T follicular helper cell (primary cell): ENCODE data around the gene TAF1.
A peak's percentile ranks its signal among the peaks of the same experiment; 100 is the strongest.
"Not testable (repeated sequence)": the region's sequence is repeated elsewhere in the genome, so short reads cannot be mapped to it uniquely, and the experiment has no call there.

ENCODE experiments used
- DNase-seq: peaks from one replicate; pipeline ENCODE4 v3.0.0-alpha.2; 2020; ENCODE audit warnings: low read depth
- total RNA-seq, 2 experiments: gene quantifications; one replicate each; lab custom pipeline; 2026; lab: John Stamatoyannopoulos, UW

Gene TAF1, protein sequence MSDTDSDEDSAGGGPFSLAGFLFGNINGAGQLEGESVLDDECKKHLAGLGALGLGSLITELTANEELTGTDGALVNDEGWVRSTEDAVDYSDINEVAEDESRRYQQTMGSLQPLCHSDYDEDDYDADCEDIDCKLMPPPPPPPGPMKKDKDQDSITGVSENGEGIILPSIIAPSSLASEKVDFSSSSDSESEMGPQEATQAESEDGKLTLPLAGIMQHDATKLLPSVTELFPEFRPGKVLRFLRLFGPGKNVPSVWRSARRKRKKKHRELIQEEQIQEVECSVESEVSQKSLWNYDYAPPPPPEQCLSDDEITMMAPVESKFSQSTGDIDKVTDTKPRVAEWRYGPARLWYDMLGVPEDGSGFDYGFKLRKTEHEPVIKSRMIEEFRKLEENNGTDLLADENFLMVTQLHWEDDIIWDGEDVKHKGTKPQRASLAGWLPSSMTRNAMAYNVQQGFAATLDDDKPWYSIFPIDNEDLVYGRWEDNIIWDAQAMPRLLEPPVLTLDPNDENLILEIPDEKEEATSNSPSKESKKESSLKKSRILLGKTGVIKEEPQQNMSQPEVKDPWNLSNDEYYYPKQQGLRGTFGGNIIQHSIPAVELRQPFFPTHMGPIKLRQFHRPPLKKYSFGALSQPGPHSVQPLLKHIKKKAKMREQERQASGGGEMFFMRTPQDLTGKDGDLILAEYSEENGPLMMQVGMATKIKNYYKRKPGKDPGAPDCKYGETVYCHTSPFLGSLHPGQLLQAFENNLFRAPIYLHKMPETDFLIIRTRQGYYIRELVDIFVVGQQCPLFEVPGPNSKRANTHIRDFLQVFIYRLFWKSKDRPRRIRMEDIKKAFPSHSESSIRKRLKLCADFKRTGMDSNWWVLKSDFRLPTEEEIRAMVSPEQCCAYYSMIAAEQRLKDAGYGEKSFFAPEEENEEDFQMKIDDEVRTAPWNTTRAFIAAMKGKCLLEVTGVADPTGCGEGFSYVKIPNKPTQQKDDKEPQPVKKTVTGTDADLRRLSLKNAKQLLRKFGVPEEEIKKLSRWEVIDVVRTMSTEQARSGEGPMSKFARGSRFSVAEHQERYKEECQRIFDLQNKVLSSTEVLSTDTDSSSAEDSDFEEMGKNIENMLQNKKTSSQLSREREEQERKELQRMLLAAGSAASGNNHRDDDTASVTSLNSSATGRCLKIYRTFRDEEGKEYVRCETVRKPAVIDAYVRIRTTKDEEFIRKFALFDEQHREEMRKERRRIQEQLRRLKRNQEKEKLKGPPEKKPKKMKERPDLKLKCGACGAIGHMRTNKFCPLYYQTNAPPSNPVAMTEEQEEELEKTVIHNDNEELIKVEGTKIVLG (N-terminal part only)
- total RNA-seq: 104 to 147 reads per million in 2 experiments

DNA sequence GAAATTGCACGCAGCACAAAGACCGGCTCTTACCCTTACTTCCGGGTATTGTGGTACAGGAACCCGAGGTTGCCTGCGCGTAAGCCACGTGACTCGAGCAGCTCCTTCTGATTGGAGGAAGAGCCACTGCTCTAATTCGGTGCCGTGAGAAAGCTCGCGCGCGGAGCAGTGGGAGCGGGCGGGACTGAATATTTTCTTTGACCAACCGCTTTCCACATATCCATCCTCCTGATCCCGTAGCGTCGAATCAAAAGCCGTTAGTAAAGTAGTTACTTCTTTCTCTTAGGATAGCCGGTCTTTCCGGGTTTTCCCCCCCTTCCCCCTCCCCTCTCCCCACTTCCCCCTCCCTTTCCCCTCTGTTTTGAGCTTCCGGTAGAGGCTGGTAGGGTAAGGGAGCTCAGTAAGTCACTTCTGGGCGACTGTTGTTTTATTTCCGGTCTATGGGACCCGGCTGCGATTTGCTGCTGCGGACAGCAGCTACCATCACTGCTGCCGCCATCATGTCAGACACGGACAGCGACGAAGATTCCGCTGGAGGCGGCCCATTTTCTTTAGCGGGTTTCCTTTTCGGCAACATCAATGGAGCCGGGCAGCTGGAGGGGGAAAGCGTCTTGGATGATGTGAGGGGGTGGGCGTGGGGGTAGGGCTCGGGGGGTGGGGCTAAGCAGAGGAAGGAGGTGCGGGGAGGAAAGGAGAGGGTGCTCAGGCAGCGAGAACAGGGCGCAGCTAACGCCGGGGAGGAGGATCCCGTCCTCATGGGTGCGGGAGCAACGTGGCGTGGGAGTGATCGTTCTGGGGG is at the start of gene TAF1:
Gene TAF1, plus strand, starts transcription at position 483 of the 799 bp plus-strand sequence. Its CDS starts 18 bp downstream, at position 501.
- DNase-seq: peak; percentile 89

DNA sequence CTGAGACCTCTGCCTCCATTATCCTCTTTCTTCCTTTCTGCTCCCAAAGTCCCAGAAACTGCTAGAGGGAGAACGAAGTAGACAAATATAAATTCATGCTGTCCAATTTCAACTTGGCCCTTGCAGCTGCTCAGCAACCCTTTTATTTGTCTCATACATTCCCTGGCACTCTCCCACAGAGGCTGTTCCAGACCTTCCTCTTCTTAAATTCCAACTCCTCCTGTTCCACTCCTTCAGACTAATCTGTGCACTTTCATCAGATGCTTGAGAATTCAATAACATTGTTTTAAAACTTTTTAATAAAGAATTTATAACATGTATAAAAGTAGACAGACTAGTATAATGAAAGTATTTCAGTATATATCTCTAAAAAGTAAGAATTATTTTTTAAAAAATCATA is 49.2 kb upstream of the TAF1 start:
- DNase-seq: not testable (repeated sequence)

DNA sequence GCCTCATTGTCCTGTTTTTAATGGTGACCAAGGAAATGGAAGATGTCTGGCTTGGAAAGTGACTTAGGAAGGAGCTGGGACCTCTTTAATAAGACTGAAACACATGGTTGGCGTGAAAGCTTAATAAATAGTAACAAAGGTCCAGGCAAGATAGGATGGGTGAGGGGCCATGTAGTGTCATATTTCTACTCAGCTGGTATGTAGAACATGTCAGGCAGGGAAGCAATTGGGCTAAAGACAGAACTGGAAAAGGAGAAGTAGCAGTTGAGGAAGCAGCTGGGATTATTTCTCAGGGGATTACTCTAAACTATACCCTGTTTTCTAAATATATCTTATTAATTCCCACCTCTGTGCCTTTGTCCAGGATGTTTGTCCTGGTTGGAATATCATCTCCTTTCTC is 46.0 kb upstream of the TAF1 start:
- DNase-seq: no peak

DNA sequence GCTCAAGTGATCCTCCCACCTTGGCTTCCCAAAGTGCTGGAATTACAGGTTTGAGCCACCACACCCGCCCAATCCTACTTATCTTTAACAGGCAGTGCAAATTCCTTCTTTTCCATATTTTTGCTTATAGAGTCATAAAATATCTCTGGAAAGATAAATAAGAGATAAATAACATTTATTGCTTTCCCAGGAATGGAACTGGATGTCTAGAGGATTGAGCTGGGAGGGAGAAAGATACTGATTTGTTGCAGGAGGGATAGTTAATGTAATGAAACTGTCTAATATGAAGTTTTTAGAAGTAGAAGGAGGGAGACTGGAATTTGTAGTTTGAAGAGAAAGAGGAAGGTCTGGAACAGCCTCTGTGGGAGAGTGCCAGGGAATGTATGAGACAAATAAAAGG is 44.4 kb upstream of the TAF1 start:
- DNase-seq: no peak

DNA sequence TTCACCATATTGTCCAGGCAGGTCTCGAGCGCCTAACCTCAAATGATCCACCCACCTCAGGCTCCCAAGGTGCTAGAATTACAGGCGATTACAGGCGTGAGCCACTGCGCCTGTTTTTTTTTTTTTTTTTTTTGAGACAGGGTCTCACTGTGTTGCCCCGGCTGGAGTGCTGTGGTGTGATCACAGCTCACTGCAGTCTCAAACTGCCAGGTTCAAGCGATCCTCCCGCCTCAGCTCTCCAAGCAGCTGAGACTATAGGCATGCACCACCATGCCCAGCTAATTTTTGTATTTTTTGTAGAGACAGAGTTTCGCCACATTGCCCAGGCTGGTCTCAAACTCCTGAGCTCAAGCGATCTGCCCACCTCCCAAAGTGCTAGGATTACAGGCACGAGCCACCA is 41.7 kb upstream of the TAF1 start:
- not testable (repeated sequence) for DNase-seq

DNA sequence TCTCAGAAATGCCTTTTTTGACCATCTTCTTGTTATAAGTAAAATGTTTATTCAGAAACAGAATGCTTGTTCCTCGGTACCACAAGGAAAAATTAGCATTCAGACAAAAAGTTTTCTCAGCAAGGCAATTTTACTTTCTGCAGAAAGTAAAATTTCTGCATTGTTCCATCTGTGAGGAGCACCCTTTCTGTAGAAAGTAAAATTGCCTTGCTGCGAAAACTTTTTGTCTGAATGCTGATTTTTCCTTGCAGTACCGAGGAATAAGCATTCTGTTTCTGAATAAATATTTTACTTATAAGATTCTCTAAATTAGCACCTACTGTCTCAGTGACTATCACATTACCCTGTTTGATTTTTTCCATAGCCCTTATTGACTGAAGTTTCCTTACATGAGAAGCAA is 39.8 kb upstream of the TAF1 start:
- DNase-seq: no peak

DNA sequence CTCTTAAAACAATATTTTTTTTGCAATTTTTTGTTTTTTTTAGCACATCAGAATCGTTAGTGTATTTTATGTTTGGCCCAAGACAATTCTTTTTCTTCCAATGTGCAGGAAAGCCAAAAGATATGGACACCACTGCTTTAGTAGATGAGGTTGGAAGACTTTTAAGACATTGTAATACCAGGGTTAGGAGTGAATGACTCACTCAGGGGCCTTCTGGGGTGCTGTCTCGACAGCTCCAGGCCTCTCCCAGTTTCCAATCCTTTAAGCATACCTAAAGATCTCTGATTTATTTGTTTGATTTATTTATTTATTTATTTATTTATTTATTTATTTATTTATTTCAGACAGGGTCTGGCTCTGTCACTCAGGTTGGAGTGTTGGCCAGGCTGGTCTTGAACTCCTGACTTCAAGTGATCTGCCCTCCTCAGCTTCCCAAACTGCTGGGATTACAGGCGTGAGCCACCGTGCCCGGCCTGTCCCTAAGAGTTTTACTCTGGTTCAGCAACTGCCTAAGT is 16.9 kb upstream of the TAF1 start:
- DNase-seq: not testable (repeated sequence)

DNA sequence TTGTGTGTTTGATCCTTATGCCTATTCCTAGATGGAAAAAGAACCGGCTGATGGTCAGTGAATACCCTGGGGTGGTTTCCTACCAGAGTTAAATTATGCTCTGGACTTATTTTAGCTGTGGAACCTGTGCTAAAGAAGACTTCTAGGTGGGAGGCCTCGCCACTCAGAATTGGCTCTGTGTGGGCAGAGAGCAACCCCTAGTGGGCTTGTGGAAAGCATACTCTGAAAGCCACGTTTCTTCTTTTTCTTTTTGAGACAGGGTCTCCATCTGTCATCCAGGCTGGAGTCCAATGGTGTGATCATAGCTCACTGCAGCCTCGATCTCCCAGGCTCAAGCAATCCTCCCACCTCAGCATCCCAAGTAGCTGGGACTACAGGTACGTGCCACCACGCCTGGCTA is 16.3 kb upstream of the TAF1 start:
- DNase-seq: not testable (repeated sequence)

DNA sequence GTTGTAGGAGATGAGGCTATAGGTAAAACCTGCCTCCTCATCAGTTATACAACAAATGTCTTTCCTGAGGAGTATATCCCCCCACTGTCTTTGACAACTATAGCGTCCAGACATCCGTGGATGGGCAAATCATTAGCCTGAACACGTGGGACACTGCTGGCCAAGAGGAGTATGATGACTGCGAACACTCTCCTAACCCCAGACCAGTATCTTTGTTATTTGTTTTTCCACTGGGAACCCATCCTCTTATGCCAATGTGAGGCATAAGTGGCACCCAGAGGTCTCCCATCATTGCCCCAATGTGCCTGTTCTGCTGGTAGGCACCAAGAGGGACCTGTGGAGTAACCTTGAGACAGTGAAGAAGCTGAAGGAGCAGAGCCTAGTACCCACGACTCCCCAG is 13.7 kb upstream of the TAF1 start:
- DNase-seq: not testable (repeated sequence)

DNA sequence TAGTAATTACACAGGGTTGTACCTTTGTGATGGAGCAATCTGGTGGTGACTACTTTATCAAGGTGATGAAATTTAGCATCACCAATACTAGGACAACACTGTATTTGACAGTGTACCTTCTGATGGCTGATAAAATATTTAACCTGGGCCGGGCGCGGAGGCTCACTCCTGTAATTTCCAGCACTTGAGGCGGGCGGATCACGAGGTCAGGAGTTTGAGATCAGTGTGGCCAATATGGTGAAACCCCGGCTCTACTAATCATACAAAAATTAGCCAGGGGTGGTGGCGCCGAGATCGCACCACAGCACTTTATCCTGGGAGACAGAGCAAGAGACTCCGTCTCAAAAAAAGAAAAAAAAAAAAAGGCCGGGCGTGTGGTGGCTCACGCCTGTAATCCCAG is 1.9 kb upstream of the TAF1 start:
- DNase-seq: no peak

DNA sequence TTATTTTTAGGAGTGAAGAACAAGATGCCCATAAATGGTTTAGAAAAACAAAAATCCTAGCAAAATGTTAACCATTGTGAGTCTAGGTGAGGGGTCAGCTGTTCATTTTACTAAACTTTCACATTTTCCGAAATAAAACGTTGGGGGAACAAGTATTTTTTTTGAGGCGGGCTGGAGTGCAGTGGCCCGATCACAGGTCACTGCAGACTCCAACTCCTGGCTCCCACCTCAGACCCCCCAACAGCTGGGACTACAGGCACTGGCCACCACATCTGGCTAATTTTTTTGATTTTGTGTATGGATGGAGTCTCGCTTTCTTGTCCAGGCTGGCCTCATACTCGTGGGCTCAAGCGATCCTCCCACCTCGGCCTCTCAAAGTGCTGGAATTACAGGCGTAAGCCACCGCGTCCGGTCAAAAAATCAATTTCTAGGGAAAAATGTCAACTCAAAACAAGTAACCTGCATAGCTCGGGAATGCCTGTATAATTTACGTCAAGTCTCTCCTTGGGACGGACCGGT is 742 bp upstream of the TAF1 start:
- no peak for DNase-seq

DNA sequence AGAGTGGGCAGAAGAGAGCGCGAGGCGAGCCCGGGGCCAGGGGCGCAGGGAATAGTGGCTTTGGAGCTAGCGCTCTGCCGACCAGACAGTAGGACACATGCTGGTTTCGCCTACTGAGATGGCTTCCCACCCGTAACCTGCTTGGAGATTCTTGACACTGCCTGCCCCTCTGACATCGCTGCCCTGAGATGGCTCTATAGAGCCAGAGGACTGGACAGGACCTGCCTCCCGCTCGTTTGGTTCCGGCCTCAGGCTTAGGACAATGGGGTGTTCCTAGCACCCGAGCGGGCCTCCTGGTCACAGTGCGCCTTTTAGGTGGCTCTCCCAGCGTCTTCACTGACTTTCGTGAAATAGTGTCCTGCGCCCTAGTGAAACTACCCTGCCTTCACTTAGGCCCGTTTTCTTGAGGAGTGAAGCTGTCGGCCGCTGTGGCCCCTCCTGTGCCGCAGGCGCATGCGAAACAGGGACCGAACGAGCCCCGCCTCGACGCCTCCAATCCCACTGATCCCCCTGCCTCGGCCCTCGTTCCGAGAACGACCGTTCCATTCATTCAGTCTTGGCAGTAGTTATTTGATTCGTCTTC is 608 bp downstream of the TAF1 start:
- DNase-seq: peak; percentile 3

DNA sequence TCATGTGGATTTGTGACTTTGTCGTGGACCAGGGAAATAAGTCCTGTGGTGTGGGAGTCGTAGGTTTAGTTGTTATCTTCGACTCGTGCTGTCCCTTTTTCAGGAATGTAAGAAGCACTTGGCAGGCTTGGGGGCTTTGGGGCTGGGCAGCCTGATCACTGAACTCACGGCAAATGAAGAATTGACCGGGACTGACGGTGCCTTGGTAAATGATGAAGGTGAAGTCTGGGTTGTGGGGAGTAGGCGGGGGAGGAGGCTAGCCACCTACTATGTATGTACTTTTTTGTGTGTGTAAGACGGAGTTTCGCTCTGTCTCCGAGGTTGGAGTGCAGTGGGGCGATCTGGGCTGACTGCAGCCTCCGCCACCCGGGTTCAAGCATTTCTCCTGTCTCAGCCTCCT is 1.2 kb downstream of the TAF1 start:
- no peak for DNase-seq

DNA sequence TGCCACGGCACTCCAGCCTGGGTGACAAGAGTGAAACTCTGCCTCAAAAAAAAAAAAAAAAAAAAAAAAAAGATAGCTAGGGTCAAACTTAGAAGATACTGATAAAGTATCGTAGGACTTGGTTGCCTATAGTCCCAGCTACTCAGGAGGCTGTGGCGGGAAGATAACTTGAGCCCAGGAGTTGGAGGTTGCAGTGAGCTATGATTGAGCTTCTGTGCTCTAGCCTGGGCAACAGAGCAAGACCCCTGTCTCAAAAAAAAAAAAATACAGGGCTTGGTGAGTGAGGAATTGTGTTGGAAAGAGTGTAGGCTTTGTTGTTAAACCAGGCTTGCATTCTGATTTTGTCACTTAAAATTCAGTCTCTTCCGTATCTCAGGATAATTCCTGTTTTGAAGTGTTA is 6.2 kb downstream of the TAF1 start:
- DNase-seq: no peak

DNA sequence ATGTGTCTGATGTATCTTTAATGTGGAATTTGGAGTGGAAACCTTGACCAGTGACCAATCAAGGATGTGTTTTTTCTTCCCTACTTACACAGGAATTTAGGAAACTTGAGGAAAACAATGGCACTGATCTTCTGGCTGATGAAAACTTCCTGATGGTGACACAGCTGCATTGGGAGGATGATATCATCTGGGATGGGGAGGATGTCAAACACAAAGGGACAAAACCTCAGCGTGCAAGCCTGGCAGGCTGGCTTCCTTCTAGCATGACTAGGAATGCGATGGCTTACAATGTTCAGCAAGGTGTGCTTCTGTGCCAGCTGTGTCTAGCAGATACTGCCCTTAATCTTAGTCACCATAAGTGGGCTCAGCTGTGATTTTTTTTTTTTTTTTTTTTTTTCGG is 12.6 kb downstream of the TAF1 start:
- no peak for DNase-seq

DNA sequence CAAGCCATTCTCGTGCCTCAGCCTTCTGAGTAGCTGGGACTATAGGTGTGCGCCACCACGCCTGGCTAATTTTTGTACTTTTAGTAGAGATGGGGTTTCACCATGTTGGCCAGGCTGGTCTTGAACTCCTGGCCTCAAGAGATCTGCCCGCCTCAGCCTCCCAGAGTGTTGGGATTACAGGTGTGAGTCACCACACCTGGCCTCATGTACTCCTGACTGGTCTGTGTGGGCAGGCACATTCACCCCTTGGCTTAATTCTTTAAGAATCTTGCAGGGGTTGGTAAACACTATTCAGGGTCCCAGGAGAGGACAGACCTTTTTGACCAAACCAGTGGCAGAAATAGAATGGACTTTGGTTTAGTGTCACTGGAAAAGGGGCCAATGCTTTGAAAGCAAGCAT is 25.6 kb downstream of the TAF1 start:
- DNase-seq: not testable (repeated sequence)

DNA sequence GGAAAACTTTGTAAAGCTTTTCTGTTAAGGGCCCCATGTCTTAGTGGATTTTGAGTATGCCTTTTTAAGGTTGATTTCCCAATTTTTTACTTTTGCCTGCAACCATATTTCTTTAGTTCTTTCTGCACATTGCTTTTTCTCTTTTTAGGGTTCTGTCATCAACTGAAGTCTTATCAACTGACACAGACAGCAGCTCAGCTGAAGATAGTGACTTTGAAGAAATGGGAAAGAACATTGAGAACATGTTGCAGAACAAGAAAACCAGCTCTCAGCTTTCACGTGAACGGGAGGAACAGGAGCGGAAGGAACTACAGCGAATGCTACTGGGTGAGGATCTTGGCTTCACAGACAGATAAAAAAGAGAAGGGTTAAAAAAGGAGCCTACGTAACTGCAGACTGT is 27.8 kb downstream of the TAF1 start:
- DNase-seq: no peak

DNA sequence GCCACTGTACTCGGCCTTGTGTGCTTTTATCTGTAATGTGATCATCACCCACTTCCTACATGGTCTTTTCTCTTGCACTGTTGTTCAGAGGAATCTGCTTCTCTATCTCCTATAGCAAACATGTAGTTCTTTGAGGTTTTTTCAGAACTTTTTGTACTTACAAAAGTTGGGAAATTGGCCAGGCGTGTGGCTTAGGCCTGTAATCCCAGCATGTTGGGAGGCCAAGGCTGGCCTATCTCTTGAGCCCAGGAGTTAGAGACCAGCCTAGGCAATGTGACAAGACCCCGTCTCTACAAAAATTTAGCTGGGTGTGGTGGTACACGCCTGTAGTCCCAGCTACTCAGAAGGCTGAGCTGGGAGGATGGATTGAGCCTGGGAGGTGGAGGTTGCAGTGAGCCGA is 30.4 kb downstream of the TAF1 start:
- DNase-seq: no peak

DNA sequence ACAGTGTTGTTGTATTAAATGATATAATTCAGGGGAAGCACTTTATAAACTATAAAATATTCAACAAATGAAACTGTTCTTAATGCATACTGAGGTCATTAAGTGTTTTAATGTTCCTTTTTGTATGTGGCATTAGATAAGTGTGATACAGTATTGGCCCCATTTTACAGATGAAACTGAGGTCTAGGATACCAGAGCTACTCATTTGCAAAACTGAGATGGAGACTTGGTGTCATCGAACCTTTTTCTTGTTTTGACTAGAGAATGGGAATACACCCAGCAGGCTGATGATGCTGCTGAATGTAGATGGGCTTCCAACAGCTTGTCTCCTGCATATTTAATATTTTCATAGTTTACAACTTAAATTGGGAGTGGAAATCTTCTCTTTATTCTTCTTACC is 34.6 kb downstream of the TAF1 start:
- no peak for DNase-seq

DNA sequence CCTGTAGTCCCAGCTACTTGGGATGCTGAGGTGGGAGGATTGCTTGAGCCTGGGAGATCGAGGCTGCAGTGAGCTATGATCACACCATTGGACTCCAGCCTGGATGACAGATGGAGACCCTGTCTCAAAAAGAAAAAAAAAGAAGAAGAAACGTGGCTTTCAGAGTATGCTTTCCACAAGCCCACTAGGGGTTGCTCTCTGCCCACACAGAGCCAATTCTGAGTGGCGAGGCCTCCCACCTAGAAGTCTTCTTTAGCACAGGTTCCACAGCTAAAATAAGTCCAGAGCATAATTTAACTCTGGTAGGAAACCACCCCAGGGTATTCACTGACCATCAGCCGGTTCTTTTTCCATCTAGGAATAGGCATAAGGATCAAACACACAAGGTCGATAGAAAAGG is 50.1 kb downstream of the TAF1 start:
- DNase-seq: not testable (repeated sequence)
